MM.1S (cell line): ENCODE results near the gene GH2.

ENCODE experiments used
- DNase-seq: peaks from one replicate; pipeline ENCODE4 v3.0.0-alpha.2; 2015
- H2AFZ ChIP-seq: fragments of 300-600 bp; sonication (generic); 2 replicates; pipeline ENCODE4 v1.6.0; 2016; ENCODE audit warnings: antibody characterized with exemption, low read length
- H3F3A ChIP-seq: fragments of 300-600 bp; sonication (generic); 2 replicates; pipeline ENCODE4 v1.6.1; 2016; ENCODE audit warnings: mild to moderate bottlenecking, antibody characterized with exemption, low read length, moderate library complexity, mixed read lengths; ENCODE audit not compliant: insufficient read depth
- H3K27ac ChIP-seq: fragments of 300-600 bp; sonication (generic); 2 replicates; pipeline ENCODE4 v1.5.1; 2016; ENCODE audit warnings: mild to moderate bottlenecking, low read length
- H3K27me3 ChIP-seq: fragments of 300-600 bp; sonication (generic); replicated peaks from 2 replicates; pipeline ENCODE4 v1.6.0; 2016; ENCODE audit warnings: low read length; ENCODE audit not compliant: insufficient read depth
- H3K36me3 ChIP-seq: fragments of 300-600 bp; sonication (generic); replicated peaks from 2 replicates; pipeline ENCODE4 v1.6.1; 2016; ENCODE audit warnings: mild to moderate bottlenecking, low read length, mixed read lengths; ENCODE audit not compliant: insufficient read depth
- H3K4me1 ChIP-seq: fragments of 300-600 bp; sonication (generic); 2 replicates; pipeline ENCODE4 v1.6.1; 2016; ENCODE audit warnings: low read length, mixed read lengths
- H3K4me2 ChIP-seq: fragments of 300-600 bp; sonication (generic); 2 replicates; pipeline ENCODE4 v1.6.0; 2016; ENCODE audit warnings: low read depth, low read length
- H3K4me3 ChIP-seq: fragments of 300-600 bp; sonication (generic); 2 replicates; pipeline ENCODE4 v1.5.1; 2016; ENCODE audit warnings: low read length, mixed read lengths
- H3K79me2 ChIP-seq: fragments of 300-600 bp; sonication (generic); 2 replicates; pipeline ENCODE4 v1.6.1; 2016; ENCODE audit warnings: mixed run types, low read length, mixed read lengths
- H3K9ac ChIP-seq: fragments of 300-600 bp; sonication (generic); 2 replicates; pipeline ENCODE4 v1.6.1; 2016; ENCODE audit warnings: low read length, mixed read lengths
- H3K9me2 ChIP-seq: fragments of 300-600 bp; sonication (generic); replicated peaks from 2 replicates; pipeline ENCODE4 v1.6.1; 2016; ENCODE audit warnings: mild to moderate bottlenecking, low read length, mixed read lengths; ENCODE audit not compliant: insufficient read depth
- H3K9me3 ChIP-seq: fragments of 300-600 bp; sonication (generic); replicated peaks from 2 replicates; pipeline ENCODE4 v1.6.1; 2016; ENCODE audit warnings: mild to moderate bottlenecking, low read length, mixed read lengths; ENCODE audit not compliant: insufficient read depth
- H4K20me1 ChIP-seq: fragments of 300-600 bp; sonication (generic); 2 replicates; pipeline ENCODE4 v1.6.1; 2016; ENCODE audit warnings: mild to moderate bottlenecking, low read length, moderate library complexity, mixed read lengths; ENCODE audit not compliant: insufficient read depth
- CTCF ChIP-seq: fragments of 300-600 bp; sonication (generic); IDR thresholded peaks from 2 replicates; pipeline ENCODE4 v1.5.1; 2016; ENCODE audit warnings: antibody characterized with exemption, low read length, mixed read lengths
- EZH2 ChIP-seq: fragments of 300-600 bp; sonication (generic); optimal IDR thresholded peaks from 2 replicates; pipeline ENCODE3; 2017; ENCODE audit warnings: low read depth, mild to moderate bottlenecking, antibody characterized with exemption, low read length, mixed read lengths
- EZH2phosphoT487 ChIP-seq: fragments of 300-600 bp; sonication (generic); IDR thresholded peaks from 2 replicates; pipeline ENCODE4 v1.6.1; 2018; ENCODE audit warnings: antibody characterized with exemption, low read length

GH2 gene

GRCh38 chr17:63929860-63930766 lies 48.4 kb upstream of the GH2 start:
- Histone ChIP-seq H3K9me3 (no peaks in the 10 kb centered on the region), H3K27ac (no peak overlapping the region), H3K4me2 (no peak overlapping the region), H2AFZ (no peak overlapping the region), H3F3A (no peaks in the 10 kb centered on the region), H3K4me3 (no peak overlapping the region), H3K27me3 (no peaks in the 10 kb centered on the region), H3K9me2 (no peaks in the 10 kb centered on the region), H3K79me2 (no peaks in the 10 kb centered on the region), H4K20me1 (no peaks in the 10 kb centered on the region), H3K9ac (no peak overlapping the region), H3K4me1 (peaks cover 5% of the 10 kb centered on the region; the same call in 1 of the 2 replicates), H3K36me3 (no peaks in the 10 kb centered on the region)
- TF ChIP-seq EZH2 (no peak), EZH2phosphoT487 (no peak), CTCF (no peak)
- DNase-seq: no peak

- Histone ChIP-seq H4K20me1 (no peaks in the 10 kb centered on the region), H3K4me2 (no peak overlapping the region), H3K9me3 (no peaks in the 10 kb centered on the region), H2AFZ (no peak overlapping the region), H3K4me1 (peaks cover 5% of the 10 kb centered on the region; the same call in 1 of the 2 replicates), H3K36me3 (no peaks in the 10 kb centered on the region), H3K4me3 (no peak overlapping the region), H3K79me2 (no peaks in the 10 kb centered on the region), H3F3A (no peaks in the 10 kb centered on the region), H3K9ac (no peak overlapping the region), H3K27ac (no peak overlapping the region), H3K9me2 (no peaks in the 10 kb centered on the region), H3K27me3 (no peaks in the 10 kb centered on the region)
- TF ChIP-seq EZH2phosphoT487 (no peak), EZH2 (no peak), CTCF (no peak)
- DNase-seq: no peak
These were observed 47.4 kb upstream of the GH2 start for GRCh38 chr17:63928966-63929695.

GRCh38 chr17:63928172-63928666 lies 46.5 kb upstream of the GH2 start:
- Histone ChIP-seq H2AFZ (no peak overlapping the region), H3K9ac (no peak overlapping the region), H3K27me3 (no peaks in the 10 kb centered on the region), H3K79me2 (no peaks in the 10 kb centered on the region), H3K27ac (no peak overlapping the region), H3K9me2 (no peaks in the 10 kb centered on the region), H3F3A (no peaks in the 10 kb centered on the region), H3K4me1 (peaks cover 5% of the 10 kb centered on the region; the same call in 1 of the 2 replicates), H3K4me2 (no peak overlapping the region), H3K9me3 (no peaks in the 10 kb centered on the region), H3K4me3 (no peak overlapping the region), H4K20me1 (no peaks in the 10 kb centered on the region), H3K36me3 (no peaks in the 10 kb centered on the region)
- DNase-seq: no peak
- TF ChIP-seq CTCF (no peak), EZH2phosphoT487 (no peak), EZH2 (no peak)
